ENCODE data around the gene GTF2A2.
"Not testable (repeated sequence)": the region's sequence is repeated elsewhere in the genome, so short reads cannot be mapped to it uniquely, and the experiment has no call there.

GTF2A2 gene

GRCh38 chr15:59642351-59642750 is 15.0 kb downstream of the GTF2A2 start:
- POLR2A ChIA-PET: no interaction called here
- no peak for DNase-seq (ENCODE audit: extremely low spot score)
- CTCF ChIA-PET: interaction anchor here (1.0 to 2.7 kb wide), 6 partner anchors 9 to 109 kb away, joined by 3 to 9 read pairs (median 4); partner anchors contain the start of gene GTF2A2
- no peak for TF ChIP-seq CTCF (IDR thresholded peaks at IDR 0.05; ENCODE audit: control extremely low read depth, extremely low read depth, low read depth, missing control alignments)

DNA sequence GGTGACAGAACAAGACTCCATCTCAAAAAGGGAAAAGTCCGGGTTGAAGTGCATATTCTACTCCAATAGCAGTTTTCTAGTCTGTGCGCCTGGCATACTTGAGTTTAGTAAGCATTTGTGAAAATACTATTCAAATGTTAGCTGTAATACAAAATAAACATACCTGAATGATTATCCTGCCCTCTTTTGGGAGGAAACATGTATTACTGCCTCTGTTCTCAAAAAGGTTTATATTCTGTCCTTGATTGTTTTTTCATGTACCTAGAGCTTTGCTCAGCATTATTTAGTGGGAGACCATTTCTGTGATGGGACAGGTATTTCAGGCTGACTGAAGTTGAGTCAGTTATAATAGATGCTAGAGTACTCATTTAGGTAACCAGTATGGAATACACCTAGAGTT is 19.8 kb downstream of the GTF2A2 start:
- peak; percentile 5 for TF ChIP-seq CTCF (IDR thresholded peaks at IDR 0.05; ENCODE audit: control extremely low read depth, extremely low read depth, low read depth, missing control alignments)
- DNase-seq (ENCODE audit: extremely low spot score); POLR2A ChIA-PET: not testable (repeated sequence)
- CTCF ChIA-PET: interaction anchor here (1.9 to 4.4 kb wide), 2 partner anchors 15 to 105 kb away, joined by 5 to 15 read pairs; no protein-coding TSS in a partner anchor

DNA sequence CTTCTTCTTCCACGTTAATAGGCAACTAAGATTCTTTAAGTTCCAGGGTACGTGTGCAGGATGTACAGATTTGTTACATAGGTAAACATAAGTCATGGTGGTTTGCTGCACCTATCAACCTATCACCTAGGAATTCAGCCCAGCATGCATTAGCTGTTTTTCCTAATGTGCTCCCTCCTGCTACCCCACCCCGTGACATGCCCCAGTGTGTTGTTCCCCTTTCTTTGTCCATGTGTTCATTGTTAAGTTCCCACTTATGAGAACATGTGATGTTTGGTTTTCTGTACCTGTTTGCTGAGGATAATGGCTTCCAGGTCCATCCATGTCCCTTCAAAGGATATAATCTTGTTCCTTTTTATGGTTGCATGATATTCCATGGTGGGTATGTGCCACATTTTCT is 21.1 kb downstream of the GTF2A2 start:
- TF ChIP-seq CTCF (IDR thresholded peaks at IDR 0.05; ENCODE audit: control extremely low read depth, extremely low read depth, low read depth, missing control alignments): no peak
- CTCF ChIA-PET: interaction anchor here (3.8 kb wide), 1 partner anchor 103 kb away, joined by 9 read pairs; no protein-coding TSS in a partner anchor
- DNase-seq (ENCODE audit: extremely low spot score): no peak
- POLR2A ChIA-PET: no interaction called here

DNA sequence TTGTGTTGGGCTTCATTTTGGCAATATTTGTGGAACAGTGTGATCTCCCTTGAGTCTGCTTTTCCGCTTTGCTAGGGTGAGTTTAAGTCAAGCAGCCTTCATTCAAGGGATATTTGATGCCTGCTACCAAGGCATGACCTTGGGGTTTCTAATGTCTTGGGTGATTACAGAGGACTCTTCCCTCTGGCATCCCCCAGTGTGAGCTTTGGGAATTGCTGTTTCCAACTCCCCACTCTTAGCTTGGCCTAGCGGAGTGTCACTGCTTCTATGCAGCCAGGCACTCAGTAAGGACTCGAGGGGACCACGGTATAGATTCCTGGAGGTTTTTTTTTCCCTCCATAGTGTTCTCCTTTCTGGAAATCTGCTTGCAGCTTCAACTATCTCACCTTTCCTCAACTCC is 24.6 kb downstream of the GTF2A2 start:
- POLR2A ChIA-PET: no interaction called here
- CTCF ChIA-PET: interaction anchor here (1.3 to 3.8 kb wide), 4 partner anchors 9 to 104 kb away, joined by 5 to 9 read pairs (median 7); no protein-coding TSS in a partner anchor
- TF ChIP-seq CTCF (IDR thresholded peaks at IDR 0.05; ENCODE audit: control extremely low read depth, extremely low read depth, low read depth, missing control alignments): no peak
- no peak for DNase-seq (ENCODE audit: extremely low spot score)

- TF ChIP-seq CTCF (IDR thresholded peaks at IDR 0.05; ENCODE audit: control extremely low read depth, extremely low read depth, low read depth, missing control alignments): peak; percentile 42
- DNase-seq (ENCODE audit: extremely low spot score): peak; percentile 79
- POLR2A ChIA-PET: no interaction called here
- CTCF ChIA-PET: interaction anchor here (1.2 to 3.4 kb wide), 2 partner anchors 11 to 89 kb away, joined by 4 to 18 read pairs; partner anchors contain the start of gene GCNT3
Measured at GRCh38 chr15:59622289-59622688, 35.0 kb downstream of the GTF2A2 start.

- ChIA-PET POLR2A (no interaction called here), CTCF (no interaction called here)
- TF ChIP-seq CTCF (IDR thresholded peaks at IDR 0.05; ENCODE audit: control extremely low read depth, extremely low read depth, low read depth, missing control alignments): no peak
- DNase-seq (ENCODE audit: extremely low spot score): no peak
Measured at GRCh38 chr15:59618406-59618805, 38.9 kb downstream of the GTF2A2 start.
